Measurements from ENCODE around the gene TMEM42.

DNA sequence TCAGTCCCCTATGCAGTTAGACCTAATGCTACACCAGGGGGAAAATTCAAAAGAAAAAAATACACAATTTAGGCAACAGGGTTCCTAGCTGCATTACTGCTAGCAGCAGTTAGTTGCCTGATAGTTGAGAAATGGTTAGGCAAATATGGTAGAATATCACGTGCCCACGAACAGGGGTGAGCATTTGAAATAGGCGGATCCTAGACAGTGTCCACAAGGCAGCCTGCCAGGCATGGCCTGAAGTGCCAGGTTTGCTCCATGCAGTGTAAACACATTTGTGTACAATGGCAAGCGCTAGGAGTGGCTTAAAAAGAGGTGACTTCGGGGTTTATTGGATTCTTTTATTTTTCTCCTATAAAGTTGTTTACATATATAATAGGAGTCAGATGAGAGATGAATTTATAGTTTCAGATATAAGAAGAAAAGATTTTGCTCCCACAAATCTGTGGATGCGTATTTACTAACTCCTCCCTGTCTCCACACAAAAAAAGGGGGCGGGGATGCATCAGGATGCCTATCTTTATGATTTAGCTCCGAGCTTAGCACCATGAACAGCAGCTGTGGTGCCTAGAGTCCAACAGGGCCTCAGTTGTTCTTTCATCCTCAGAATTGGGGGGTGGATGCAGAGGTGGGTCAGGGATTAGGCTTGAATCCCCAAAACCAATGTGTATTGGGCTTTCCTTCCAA lies 8.8 kb downstream of the TMEM42 start:
- TF ChIP-seq ZNF274 (IDR thresholded peaks at IDR 0.05; ENCODE audit: low read depth, low read length) (no peak), YY1 (IDR thresholded peaks at IDR 0.05; ENCODE audit: insufficient read depth, insufficient read length) (no peak)

All from NT2/D1 (cell line).